Dermis blood vessel endothelial cell (primary cell): ENCODE results near the gene CCER1. TPM values are rescaled to one million over a fixed set of nuclear protein-coding genes. Genes with fewer than 3 reads are reported as not detected.
A peak's percentile ranks its signal among the peaks of the same experiment; 100 is the strongest.
"Not testable (repeated sequence)": the region's sequence is repeated elsewhere in the genome, so short reads cannot be mapped to it uniquely, and the experiment has no call there.

Source experiments
- DNase-seq: peaks from one replicate; pipeline ENCODE4 v3.0.0; 2010
- total RNA-seq: library from RNA; depleted of rRNA; stranded (reverse); fragments of >200 nt; gene quantifications from 2 replicates; pipeline ENCODE4 v1.2.3, GENCODE V29; 2014

Gene CCER1
- not detected in 2 replicates for total RNA-seq

- no peak for DNase-seq
Measured at GRCh38 chr12:90954921-90955320, at the start of gene CCER1. CCER1 (minus strand) TSS chr12:90955176; CDS start chr12:90954742, 434 bp downstream.

- DNase-seq, result no peak
Measured at GRCh38 chr12:91003737-91004136, 48.8 kb upstream of the CCER1 start.

DNA sequence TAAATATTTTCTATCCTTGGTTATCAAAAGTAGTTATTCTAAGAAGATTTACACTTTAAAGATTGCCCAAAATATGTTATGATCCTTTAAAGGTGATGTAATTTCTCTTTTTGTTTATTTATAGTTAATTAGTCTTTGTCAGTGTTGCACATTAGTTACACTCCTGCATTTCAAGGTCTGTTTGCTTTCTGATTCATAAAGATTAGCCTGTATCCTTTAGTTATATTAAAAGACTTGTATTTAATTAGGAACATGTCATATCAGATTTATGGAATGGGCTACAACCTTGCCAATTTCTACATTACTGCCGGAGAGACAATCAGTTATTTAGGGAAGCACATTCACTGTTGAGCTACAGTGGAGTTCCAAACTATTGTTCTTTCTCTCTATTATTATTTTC, 46.3 kb upstream of the CCER1 start:
- no peak for DNase-seq

- DNase-seq, result no peak
Measured at GRCh38 chr12:90999966-91000365, 45.0 kb upstream of the CCER1 start.

DNA sequence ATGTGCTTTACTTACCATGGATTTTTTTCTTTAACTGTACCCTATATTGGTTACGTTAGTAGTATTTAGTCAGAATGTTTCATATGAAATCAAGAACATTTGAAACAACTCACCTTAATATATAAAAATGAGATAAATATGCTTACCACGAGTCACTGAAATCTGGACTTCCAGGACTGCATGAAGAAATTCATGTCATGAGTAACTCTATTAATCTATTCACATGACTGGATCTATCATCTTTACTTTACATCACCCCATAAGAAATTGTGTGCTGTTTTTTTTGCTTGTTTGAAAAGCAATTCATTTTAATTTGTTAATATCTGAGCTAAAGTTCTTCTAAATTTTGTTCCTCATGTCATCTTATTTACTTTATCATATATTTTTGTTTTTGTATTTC, 44.6 kb upstream of the CCER1 start:
- DNase-seq, result no peak

GRCh38 chr12:90995010-90995409, 40.0 kb upstream of the CCER1 start:
- DNase-seq, result no peak

- DNase-seq, result no peak
Measured at GRCh38 chr12:90991952-90992465, 37.0 kb upstream of the CCER1 start.

DNA sequence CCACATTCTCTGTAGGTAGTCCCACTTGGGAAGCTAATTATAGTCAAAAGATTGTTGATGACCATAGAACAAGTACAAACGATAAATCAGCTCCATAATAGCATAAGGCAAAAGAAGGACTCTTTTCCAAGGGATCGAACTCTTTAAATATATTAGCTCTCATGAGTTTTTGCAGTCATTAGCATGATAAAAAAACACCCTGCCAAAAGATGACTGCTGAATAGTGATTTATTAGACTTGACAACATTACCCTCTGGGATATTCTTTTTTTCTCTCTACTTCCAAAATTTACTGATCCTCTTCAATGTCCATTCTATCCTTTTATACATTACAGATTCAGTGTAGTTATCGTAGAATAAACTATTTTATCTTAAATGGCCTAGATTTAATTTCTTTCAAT, 35.6 kb upstream of the CCER1 start:
- no peak for DNase-seq

DNA sequence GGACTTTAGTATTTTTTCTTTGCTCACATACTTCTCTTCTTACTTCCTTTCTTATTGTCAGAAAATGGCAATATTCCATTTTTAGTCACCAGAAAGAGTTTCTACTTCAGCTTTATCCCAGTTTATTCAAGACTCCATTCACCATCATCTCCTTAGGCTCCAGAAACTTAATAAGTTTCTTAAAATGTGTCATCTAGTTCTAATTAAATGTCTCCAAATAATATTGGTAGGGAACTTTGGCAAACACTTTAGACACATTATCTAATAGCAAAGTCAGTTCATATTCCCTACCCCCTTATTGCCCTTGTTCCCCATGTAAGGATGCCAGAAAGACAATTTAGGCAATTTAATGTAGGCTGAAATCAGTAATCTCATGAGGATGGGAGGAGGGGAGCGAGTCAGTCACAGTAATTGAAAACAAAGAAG, 34.7 kb upstream of the CCER1 start:
- DNase-seq, result no peak

DNA sequence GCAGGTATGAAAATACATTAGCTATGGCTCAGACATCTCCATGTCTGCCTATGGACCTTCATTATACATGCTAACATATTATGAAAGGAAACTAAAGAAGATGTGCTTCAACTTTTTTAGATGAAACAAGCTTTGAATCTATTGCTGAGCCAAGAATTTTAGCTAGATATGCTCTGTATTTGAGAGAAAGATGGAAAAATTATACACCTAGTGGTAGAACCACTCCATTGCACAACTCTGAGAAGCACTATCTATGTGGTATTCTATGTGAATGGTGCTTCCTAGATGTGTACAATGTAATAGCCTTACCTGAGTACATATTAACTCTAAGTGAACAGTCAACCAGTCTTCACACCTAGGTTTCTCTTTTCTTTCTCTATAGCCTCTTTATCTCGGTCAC, 32.5 kb upstream of the CCER1 start:
- no peak for DNase-seq

DNA sequence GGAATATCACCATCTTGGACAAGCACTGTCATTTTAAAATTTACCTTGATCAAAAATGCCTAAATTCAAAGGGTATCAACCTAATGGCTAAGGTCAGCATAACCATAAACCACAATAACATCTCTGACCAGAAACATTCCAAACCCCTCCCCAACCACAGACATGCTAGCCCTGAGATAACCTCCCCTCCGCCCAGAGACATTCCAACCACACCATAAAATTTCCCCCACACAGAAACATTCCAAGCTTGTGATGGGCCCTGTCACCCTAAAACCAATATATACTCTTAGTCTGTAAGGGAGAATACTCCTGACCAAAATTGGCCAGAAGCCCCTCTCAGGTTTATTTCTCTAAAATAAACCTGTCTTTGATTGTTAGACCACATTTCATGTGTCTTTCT, 32.1 kb upstream of the CCER1 start:
- DNase-seq, result no peak

GRCh38 chr12:90985331-90985730, 30.4 kb upstream of the CCER1 start:
- not testable (repeated sequence) for DNase-seq

- no peak for DNase-seq
Measured at GRCh38 chr12:90984114-90984513, 29.1 kb upstream of the CCER1 start.

DNA sequence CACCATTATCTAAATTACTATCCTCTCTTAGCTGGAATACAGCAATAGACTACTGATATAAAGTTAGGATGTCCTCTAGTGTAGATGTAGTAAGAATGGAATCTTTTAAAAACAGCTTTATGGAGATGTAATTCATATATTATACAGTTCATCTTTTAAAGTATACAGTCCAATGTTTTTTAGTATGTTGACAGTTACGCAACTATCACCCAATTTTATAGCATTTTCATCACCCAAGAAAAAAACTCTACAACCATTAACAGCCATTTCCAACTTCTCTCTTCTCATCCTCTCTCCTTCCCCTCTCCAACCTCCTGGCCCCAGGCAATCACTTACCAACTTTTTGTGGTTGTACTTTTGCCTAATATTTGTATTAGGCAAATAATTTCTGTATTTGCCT, 27.2 kb upstream of the CCER1 start:
- DNase-seq, result no peak

DNA sequence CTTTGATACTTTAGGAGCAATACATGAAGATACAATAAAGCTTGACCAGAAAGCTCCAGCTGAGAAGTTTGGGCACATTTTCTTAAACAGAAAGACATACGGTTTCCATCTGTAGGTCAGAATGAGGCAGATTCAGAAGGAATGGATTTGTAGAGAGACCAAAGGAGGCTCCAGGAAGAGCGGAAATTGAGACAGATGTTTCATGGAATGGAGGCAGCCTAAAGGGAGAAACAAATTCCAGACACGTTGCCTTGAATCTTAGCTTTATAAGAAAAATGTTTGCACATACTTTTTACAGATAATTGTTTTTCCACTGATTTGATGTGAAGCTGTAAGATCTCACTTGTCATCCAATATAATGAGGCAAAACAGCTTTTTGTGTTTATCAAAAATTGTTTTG, 25.0 kb upstream of the CCER1 start:
- no peak for DNase-seq

DNA sequence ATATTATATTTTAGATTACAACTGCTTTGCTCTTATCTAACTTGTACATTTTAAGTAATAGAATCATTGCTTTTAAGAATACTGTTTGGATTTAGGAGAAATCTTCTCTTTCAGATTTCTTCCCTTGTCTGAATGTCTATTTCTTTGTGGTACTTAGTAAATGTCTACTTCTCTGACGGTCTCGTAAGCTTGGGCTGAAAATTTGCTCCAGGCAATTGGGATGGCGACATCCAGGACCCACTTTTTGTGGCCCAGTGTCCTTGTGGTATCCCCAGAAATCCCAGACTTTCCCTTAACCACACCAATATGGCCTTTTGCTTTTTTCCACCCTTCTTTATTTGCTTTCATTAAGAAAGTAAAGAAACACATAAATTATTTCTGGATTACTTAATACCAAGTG, 24.0 kb upstream of the CCER1 start:
- no peak for DNase-seq

- DNase-seq, result peak; percentile 62
Measured at GRCh38 chr12:90978117-90978770, 23.3 kb upstream of the CCER1 start.

- DNase-seq, result no peak
Measured at GRCh38 chr12:90977224-90977623, 22.2 kb upstream of the CCER1 start.

GRCh38 chr12:90974286-90974685, 19.3 kb upstream of the CCER1 start:
- no peak for DNase-seq

GRCh38 chr12:90972226-90972625, 17.2 kb upstream of the CCER1 start:
- DNase-seq, result no peak

DNA sequence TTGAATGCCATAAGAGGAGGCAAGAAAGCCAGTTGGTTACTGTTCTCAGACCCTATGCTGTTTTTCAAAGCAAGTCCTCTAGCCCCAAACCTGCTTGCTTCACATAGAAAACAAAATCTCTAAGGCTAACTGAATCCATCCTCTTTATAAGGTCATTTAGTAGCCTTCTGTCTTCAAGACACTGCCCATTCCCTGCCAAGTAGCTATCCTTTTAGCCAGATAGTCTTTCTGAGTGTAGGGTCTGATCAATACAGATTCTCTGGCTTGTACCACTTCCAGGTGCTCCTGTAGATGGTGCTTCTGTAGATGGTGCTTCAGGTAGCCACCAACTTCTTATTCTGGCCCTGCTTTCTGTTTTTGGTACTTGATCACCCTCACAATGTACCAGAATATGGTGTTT, 15.9 kb upstream of the CCER1 start:
- DNase-seq, result no peak

DNA sequence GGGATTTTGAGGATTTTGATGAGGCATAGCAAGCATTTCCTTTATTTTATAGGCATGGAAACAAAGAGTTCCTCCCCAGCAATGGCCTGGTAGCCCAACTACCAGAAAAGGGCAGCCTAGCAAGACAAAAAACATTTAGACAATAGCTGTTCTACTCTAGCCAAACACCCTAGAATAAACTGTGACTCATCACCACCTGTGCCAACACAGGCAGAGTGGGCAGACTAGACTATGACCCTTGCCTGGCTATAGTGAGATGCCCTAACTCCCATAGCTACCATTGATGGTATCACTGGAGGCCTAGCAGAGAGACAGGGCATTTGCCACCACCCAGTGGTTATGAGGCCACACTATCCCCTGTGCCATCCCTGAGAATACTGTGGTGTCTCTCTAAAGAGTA, 15.5 kb upstream of the CCER1 start:
- peak; percentile 61 for DNase-seq

GRCh38 chr12:90969851-90970250, 14.9 kb upstream of the CCER1 start:
- DNase-seq, result no peak

DNA sequence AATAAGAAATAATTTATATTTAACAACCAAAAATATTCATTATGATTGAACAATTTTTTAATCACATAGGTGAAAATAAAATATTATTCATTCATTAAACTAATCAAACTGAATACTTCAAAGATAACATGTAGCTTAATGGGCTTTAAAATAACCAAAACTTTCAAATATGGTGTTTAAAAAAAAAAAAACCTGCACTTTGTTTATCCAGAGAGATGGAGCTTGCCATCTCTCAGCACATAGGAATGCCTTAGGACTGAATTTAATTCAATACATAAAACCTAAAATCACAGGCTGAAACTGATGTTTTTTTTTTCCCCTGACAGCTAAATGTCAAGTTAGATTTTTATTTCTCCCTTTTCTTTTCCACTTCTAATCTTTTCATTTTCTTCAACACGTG, 14.4 kb upstream of the CCER1 start:
- no peak for DNase-seq

- no peak for DNase-seq
Measured at GRCh38 chr12:90965204-90965603, 10.2 kb upstream of the CCER1 start.
